Right lobe of liver (tissue), 4 donors: ENCODE measurements around the gene SDF2L1.

Experiments
- POLR2A ChIP-seq: fragments of 450-650 bp; IDR thresholded peaks from one replicate; pipeline ENCODE4 v1.6.1; 2017; ENCODE audit warnings: antibody characterized with exemption, mild to moderate bottlenecking
- TF ChIP-seq, protein P1 (sequence below), 4 donors: fragments of 200-600 bp in 3 of 4; fragments of 450-650 bp in 1 of 4; IDR thresholded peaks; one replicate each; pipeline versions ENCODE4 v1.5.1 to v1.8.0; 2016 to 2022; ENCODE audit warnings: antibody characterized with exemption in 4 of 4, mild to moderate bottlenecking in 2 of 4
- donor health status: DM: no; HTN: no; CAD: no.
- donor health status: DM: no; HTN: no; CAD: no.
- donor health status: DM: no; HTN: yes; CAD: no.

DNA sequence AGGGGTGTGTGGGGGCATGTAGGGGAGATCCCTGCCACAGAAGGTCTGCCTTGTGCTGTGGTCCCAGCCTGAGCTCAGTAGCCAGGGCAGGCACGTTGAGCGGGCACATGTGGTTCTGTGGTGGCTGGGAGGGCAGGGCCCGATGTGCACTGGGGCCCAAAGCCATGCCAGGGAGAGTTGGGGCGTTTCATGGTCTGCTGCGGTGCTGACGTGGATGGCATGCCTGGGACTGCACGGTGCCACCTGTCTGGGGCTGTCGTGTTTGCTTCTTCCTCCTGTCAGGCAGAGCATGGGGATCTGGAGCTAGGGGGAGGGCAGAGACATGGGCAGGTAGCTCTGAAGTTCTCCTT lies 43.0 kb downstream of the SDF2L1 start:
- TF ChIP-seq, protein P1, sequence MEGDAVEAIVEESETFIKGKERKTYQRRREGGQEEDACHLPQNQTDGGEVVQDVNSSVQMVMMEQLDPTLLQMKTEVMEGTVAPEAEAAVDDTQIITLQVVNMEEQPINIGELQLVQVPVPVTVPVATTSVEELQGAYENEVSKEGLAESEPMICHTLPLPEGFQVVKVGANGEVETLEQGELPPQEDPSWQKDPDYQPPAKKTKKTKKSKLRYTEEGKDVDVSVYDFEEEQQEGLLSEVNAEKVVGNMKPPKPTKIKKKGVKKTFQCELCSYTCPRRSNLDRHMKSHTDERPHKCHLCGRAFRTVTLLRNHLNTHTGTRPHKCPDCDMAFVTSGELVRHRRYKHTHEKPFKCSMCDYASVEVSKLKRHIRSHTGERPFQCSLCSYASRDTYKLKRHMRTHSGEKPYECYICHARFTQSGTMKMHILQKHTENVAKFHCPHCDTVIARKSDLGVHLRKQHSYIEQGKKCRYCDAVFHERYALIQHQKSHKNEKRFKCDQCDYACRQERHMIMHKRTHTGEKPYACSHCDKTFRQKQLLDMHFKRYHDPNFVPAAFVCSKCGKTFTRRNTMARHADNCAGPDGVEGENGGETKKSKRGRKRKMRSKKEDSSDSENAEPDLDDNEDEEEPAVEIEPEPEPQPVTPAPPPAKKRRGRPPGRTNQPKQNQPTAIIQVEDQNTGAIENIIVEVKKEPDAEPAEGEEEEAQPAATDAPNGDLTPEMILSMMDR (IDR thresholded peaks at IDR 0.05): no peak
- TF ChIP-seq POLR2A: no peak
